ENCODE measurements around the gene PRPF19.

Gene PRPF19

GRCh38 chr11:60868682-60869450 lies 37.5 kb downstream of the PRPF19 start:
- 97% methylated on average over 4 of the region's 10 CpGs for WGBS (ENCODE audit: insufficient coverage)
- ChIA-PET CTCF (interaction anchor here (0.7 to 15.9 kb wide), 7 partner anchors 12 to 48 kb away, joined by 3 to 128 read pairs (median 3); no protein-coding TSS in a partner anchor), POLR2A (no interaction called here)
- DNase-seq: no peak
- H3K36me3 ChIP-seq (ENCODE audit: control insufficient read depth in 4 of 4, insufficient read depth in 4 of 4, low read length in 3 of 4): no peaks in the 10 kb centered on the region
- H3K27me3 ChIP-seq (replicated peaks in 2 of 5; ENCODE audit: control insufficient read depth in 4 of 5, insufficient read depth in 5 of 5, low read length in 4 of 5): no peaks in the 10 kb centered on the region
- H3K9me3 ChIP-seq (ENCODE audit: control extremely low read depth in 1 of 5, control insufficient read depth in 4 of 5, insufficient read depth in 2 of 5, low read depth in 1 of 5, low read length in 4 of 5): no peaks in the 10 kb centered on the region
- no peak overlapping the region for H3K4me3 ChIP-seq (ENCODE audit: control insufficient read depth in 1 of 7, extremely low read depth in 1 of 7, insufficient read depth in 4 of 7, low read depth in 2 of 7, low read length in 6 of 7)
- peaks cover 1 to 26% (median 19%) of the 10 kb centered on the region in 4 experiments for H3K4me1 ChIP-seq (ENCODE audit: control extremely low read depth in 1 of 4, control insufficient read depth in 4 of 4, insufficient read depth in 4 of 4, low read length in 3 of 4)
- no peak overlapping the region for H3K27ac ChIP-seq (ENCODE audit: insufficient read depth in 1 of 2, low read depth in 1 of 2, low read length in 2 of 2, poor library complexity in 1 of 2, severe bottlenecking in 2 of 2)

- ChIA-PET POLR2A (no interaction called here), CTCF (interaction anchor here (0.7 to 15.9 kb wide), 5 partner anchors 8 to 34 kb away, joined by 3 to 128 read pairs (median 10); no protein-coding TSS in a partner anchor)
- Histone ChIP-seq H3K9me3 (ENCODE audit: control extremely low read depth in 1 of 5, control insufficient read depth in 4 of 5, insufficient read depth in 2 of 5, low read depth in 1 of 5, low read length in 4 of 5) (no peaks in the 10 kb centered on the region), H3K27me3 (replicated peaks in 2 of 5; ENCODE audit: control insufficient read depth in 4 of 5, insufficient read depth in 5 of 5, low read length in 4 of 5) (no peaks in the 10 kb centered on the region), H3K27ac (ENCODE audit: insufficient read depth in 1 of 2, low read depth in 1 of 2, low read length in 2 of 2, poor library complexity in 1 of 2, severe bottlenecking in 2 of 2) (no peak overlapping the region), H3K4me3 (ENCODE audit: control insufficient read depth in 1 of 7, extremely low read depth in 1 of 7, insufficient read depth in 4 of 7, low read depth in 2 of 7, low read length in 6 of 7) (no peak overlapping the region), H3K36me3 (ENCODE audit: control insufficient read depth in 4 of 4, insufficient read depth in 4 of 4, low read length in 3 of 4) (no peaks in the 10 kb centered on the region), H3K4me1 (ENCODE audit: control extremely low read depth in 1 of 4, control insufficient read depth in 4 of 4, insufficient read depth in 4 of 4, low read length in 3 of 4) (peaks cover 1 to 26% (median 19%) of the 10 kb centered on the region in 4 experiments)
- no peak for DNase-seq
- 89% methylated on average over 9 of the region's 10 CpGs for WGBS (ENCODE audit: insufficient coverage)
Measured at GRCh38 chr11:60867871-60868681, 38.3 kb downstream of the PRPF19 start.

- Histone ChIP-seq H3K27ac (ENCODE audit: insufficient read depth in 1 of 2, low read depth in 1 of 2, low read length in 2 of 2, poor library complexity in 1 of 2, severe bottlenecking in 2 of 2) (no peak within 1 kb of the TSS), H3K4me3 (ENCODE audit: control insufficient read depth in 1 of 7, extremely low read depth in 1 of 7, insufficient read depth in 4 of 7, low read depth in 2 of 7, low read length in 6 of 7) (no peak within 1 kb of the TSS), H3K36me3 (ENCODE audit: control insufficient read depth in 4 of 4, insufficient read depth in 4 of 4, low read length in 3 of 4) (no peaks in the 10 kb centered on the region), H3K27me3 (replicated peaks in 2 of 5; ENCODE audit: control insufficient read depth in 4 of 5, insufficient read depth in 5 of 5, low read length in 4 of 5) (no peaks in the 10 kb centered on the region), H3K4me1 (ENCODE audit: control extremely low read depth in 1 of 4, control insufficient read depth in 4 of 4, insufficient read depth in 4 of 4, low read length in 3 of 4) (peaks cover 1 to 26% (median 17%) of the 10 kb centered on the region in 4 experiments), H3K9me3 (ENCODE audit: control extremely low read depth in 1 of 5, control insufficient read depth in 4 of 5, insufficient read depth in 2 of 5, low read depth in 1 of 5, low read length in 4 of 5) (no peaks in the 10 kb centered on the region)
- 83% methylated on average over 8 of the region's 13 CpGs for WGBS (ENCODE audit: insufficient coverage)
- no peak for DNase-seq
- POLR2A ChIA-PET: interaction anchor here (0.6 kb wide), 1 partner anchor 8 kb away, joined by 3 read pairs; no protein-coding TSS in a partner anchor
- CTCF ChIA-PET: interaction anchor here (1.4 to 15.9 kb wide), 4 partner anchors 9 to 32 kb away, joined by 5 to 128 read pairs (median 16); no protein-coding TSS in a partner anchor
Measured at GRCh38 chr11:60866911-60867870, 39.2 kb downstream of the PRPF19 start, which contains the start of gene ZP1. Gene ZP1 (plus strand): TSS chr11:60867542. CDS start chr11:60867562, 20 bp downstream.

- no peak overlapping the region for H3K4me3 ChIP-seq (ENCODE audit: control insufficient read depth in 1 of 7, extremely low read depth in 1 of 7, insufficient read depth in 4 of 7, low read depth in 2 of 7, low read length in 6 of 7)
- no peak overlapping the region for H3K27ac ChIP-seq (ENCODE audit: insufficient read depth in 1 of 2, low read depth in 1 of 2, low read length in 2 of 2, poor library complexity in 1 of 2, severe bottlenecking in 2 of 2)
- H3K36me3 ChIP-seq (ENCODE audit: control insufficient read depth in 4 of 4, insufficient read depth in 4 of 4, low read length in 3 of 4): no peaks in the 10 kb centered on the region
- 94% methylated on average over 7 of the region's 7 CpGs for WGBS (ENCODE audit: insufficient coverage)
- H3K4me1 ChIP-seq (ENCODE audit: control extremely low read depth in 1 of 4, control insufficient read depth in 4 of 4, insufficient read depth in 4 of 4, low read length in 3 of 4): peaks cover 3 to 17% (median 10%) of the 10 kb centered on the region in 4 experiments
- POLR2A ChIA-PET: no interaction called here
- CTCF ChIA-PET: interaction anchor here (0.9 to 15.9 kb wide), 4 partner anchors 9 to 29 kb away, joined by 3 to 128 read pairs (median 4); partner anchors contain the start of gene PTGDR2
- H3K9me3 ChIP-seq (ENCODE audit: control extremely low read depth in 1 of 5, control insufficient read depth in 4 of 5, insufficient read depth in 2 of 5, low read depth in 1 of 5, low read length in 4 of 5): no peaks in the 10 kb centered on the region
- DNase-seq: peak in 2 of 3 donors; percentile 74 to 86
- H3K27me3 ChIP-seq (replicated peaks in 2 of 5; ENCODE audit: control insufficient read depth in 4 of 5, insufficient read depth in 5 of 5, low read length in 4 of 5): no peaks in the 10 kb centered on the region
Measured at GRCh38 chr11:60864856-60865513, 41.4 kb downstream of the PRPF19 start.

GRCh38 chr11:60863550-60864521 lies 42.5 kb downstream of the PRPF19 start:
- CTCF ChIA-PET: interaction anchor here (1.3 to 15.9 kb wide), 4 partner anchors 9 to 28 kb away, joined by 4 to 128 read pairs (median 6); no protein-coding TSS in a partner anchor
- peaks cover 3 to 26% (median 16%) of the 10 kb centered on the region in 4 experiments for H3K4me1 ChIP-seq (ENCODE audit: control extremely low read depth in 1 of 4, control insufficient read depth in 4 of 4, insufficient read depth in 4 of 4, low read length in 3 of 4)
- no peak overlapping the region for H3K27ac ChIP-seq (ENCODE audit: insufficient read depth in 1 of 2, low read depth in 1 of 2, low read length in 2 of 2, poor library complexity in 1 of 2, severe bottlenecking in 2 of 2)
- no peaks in the 10 kb centered on the region for H3K36me3 ChIP-seq (ENCODE audit: control insufficient read depth in 4 of 4, insufficient read depth in 4 of 4, low read length in 3 of 4)
- H3K9me3 ChIP-seq (ENCODE audit: control extremely low read depth in 1 of 5, control insufficient read depth in 4 of 5, insufficient read depth in 2 of 5, low read depth in 1 of 5, low read length in 4 of 5): no peaks in the 10 kb centered on the region
- H3K27me3 ChIP-seq (replicated peaks in 2 of 5; ENCODE audit: control insufficient read depth in 4 of 5, insufficient read depth in 5 of 5, low read length in 4 of 5): no peaks in the 10 kb centered on the region
- no peak overlapping the region for H3K4me3 ChIP-seq (ENCODE audit: control insufficient read depth in 1 of 7, extremely low read depth in 1 of 7, insufficient read depth in 4 of 7, low read depth in 2 of 7, low read length in 6 of 7)
- POLR2A ChIA-PET: no interaction called here
- DNase-seq: peak in 1 of 3 donors; percentile 43
- 85% methylated on average over 13 of the region's 16 CpGs for WGBS (ENCODE audit: insufficient coverage)

Data from common myeloid progenitor, CD34-positive (primary cell).